HEK293T (cell line): ENCODE data around the gene SLC44A5.

ENCODE experiments used
- ARNT ChIP-seq: fragments of 450-650 bp; IDR thresholded peaks from 2 replicates; pipeline ENCODE4 v1.6.1; 2017; ENCODE audit warnings: mild to moderate bottlenecking
- BHLHE40 ChIP-seq: fragments of 450-650 bp; IDR thresholded peaks from 2 replicates; pipeline ENCODE4 v1.6.1; 2016; ENCODE audit warnings: mild to moderate bottlenecking, moderate library complexity, borderline replicate concordance
- CTBP1 ChIP-seq: fragments of 450-650 bp; IDR thresholded peaks from 2 replicates; pipeline ENCODE4 v1.6.1; 2016; ENCODE audit warnings: borderline replicate concordance
- ELF4 ChIP-seq: fragments of 450-650 bp; IDR thresholded peaks from 2 replicates; pipeline ENCODE4 v1.6.1; 2017; ENCODE audit warnings: antibody characterized with exemption
- FOXA1 ChIP-seq: fragments of 450-650 bp; IDR thresholded peaks from 2 replicates; pipeline ENCODE4 v1.6.1; 2016; ENCODE audit warnings: mild to moderate bottlenecking
- FOXK2 ChIP-seq: fragments of 450-650 bp; IDR thresholded peaks from 2 replicates; pipeline ENCODE4 v1.6.1; 2016; ENCODE audit warnings: mild to moderate bottlenecking
- FOXM1 ChIP-seq: fragments of 450-650 bp; IDR thresholded peaks from 2 replicates; pipeline ENCODE4 v1.6.1; 2017; ENCODE audit warnings: mild to moderate bottlenecking, borderline replicate concordance
- HDGF ChIP-seq: fragments of 450-650 bp; IDR thresholded peaks from 2 replicates; pipeline ENCODE4 v1.6.1; 2017; ENCODE audit warnings: antibody characterized with exemption, borderline replicate concordance
- SP1 ChIP-seq: fragments of 450-650 bp; IDR thresholded peaks from 2 replicates; pipeline ENCODE4 v1.6.1; 2017
- SUZ12 ChIP-seq: fragments of 450-650 bp; IDR thresholded peaks from 2 replicates; pipeline ENCODE4 v1.6.1; 2016; ENCODE audit warnings: mild to moderate bottlenecking
- ZNF384 ChIP-seq: fragments of 450-650 bp; IDR thresholded peaks from 2 replicates; pipeline ENCODE4 v1.6.1; 2016

GRCh38 chr1:75643460-75643859 is 32.5 kb upstream of the SLC44A5 start:
- no peak for TF ChIP-seq CTBP1
- TF ChIP-seq FOXM1 = no peak
- no peak for TF ChIP-seq FOXA1
- TF ChIP-seq SUZ12 = no peak
- no peak for TF ChIP-seq ARNT
- TF ChIP-seq ZNF384 = no peak
- no peak for TF ChIP-seq ELF4
- TF ChIP-seq BHLHE40 = no peak
- no peak for TF ChIP-seq HDGF
- no peak for TF ChIP-seq SP1
- TF ChIP-seq FOXK2 = no peak
